Loucy (cell line): ENCODE results near the gene TMA7B.

Source experiments
- EZH2phosphoT487 ChIP-seq: fragments of 200-600 bp; IDR thresholded peaks from 2 replicates; pipeline ENCODE4 v1.6.1; 2018; ENCODE audit warnings: antibody characterized with exemption, mild to moderate bottlenecking, moderate library complexity, borderline replicate concordance
- TF ChIP-seq, protein P1 (sequence below): fragments of 200-600 bp; sonication (generic); conservative IDR thresholded peaks from 2 replicates; pipeline ENCODE4 v1.5.1; 2014; ENCODE audit warnings: mild to moderate bottlenecking, antibody characterized with exemption, low read length

DNA sequence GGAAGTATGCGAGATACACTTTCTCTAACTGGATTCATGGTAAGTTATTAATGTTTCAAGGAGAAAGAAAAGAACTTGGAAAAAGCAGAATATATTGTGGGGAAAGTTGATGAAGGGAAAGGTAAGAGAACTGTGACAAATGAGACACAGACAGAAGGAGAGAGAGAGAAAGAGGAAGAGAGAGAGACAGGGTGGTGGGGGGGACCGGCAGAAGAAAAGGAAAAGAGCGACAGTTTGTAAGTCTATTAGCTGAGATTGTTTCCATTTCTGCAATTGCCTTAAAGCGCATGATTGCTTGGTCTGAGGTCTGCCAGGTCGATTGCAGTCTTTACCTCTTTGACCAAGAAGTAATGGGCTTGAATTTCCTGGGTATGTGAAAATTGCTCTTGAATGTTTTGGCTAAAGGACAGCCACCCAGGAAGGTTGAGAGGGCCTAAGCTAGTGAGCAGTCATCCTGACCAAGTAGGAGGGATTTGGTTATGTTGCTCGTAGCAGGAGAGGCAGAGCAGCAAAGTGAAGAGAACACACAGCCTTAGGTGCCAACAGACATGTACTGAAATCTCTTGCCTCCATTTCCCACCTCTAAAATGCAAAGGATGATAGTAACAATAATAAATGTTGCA, 23.6 kb upstream of the TMA7B start:
- TF ChIP-seq EZH2phosphoT487, result no peak
- TF ChIP-seq, protein P1, sequence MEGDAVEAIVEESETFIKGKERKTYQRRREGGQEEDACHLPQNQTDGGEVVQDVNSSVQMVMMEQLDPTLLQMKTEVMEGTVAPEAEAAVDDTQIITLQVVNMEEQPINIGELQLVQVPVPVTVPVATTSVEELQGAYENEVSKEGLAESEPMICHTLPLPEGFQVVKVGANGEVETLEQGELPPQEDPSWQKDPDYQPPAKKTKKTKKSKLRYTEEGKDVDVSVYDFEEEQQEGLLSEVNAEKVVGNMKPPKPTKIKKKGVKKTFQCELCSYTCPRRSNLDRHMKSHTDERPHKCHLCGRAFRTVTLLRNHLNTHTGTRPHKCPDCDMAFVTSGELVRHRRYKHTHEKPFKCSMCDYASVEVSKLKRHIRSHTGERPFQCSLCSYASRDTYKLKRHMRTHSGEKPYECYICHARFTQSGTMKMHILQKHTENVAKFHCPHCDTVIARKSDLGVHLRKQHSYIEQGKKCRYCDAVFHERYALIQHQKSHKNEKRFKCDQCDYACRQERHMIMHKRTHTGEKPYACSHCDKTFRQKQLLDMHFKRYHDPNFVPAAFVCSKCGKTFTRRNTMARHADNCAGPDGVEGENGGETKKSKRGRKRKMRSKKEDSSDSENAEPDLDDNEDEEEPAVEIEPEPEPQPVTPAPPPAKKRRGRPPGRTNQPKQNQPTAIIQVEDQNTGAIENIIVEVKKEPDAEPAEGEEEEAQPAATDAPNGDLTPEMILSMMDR, result no peak
